Calu3 (cell line): ENCODE data around the gene GJE1. TPM values are rescaled to one million over a fixed set of nuclear protein-coding genes. Genes with fewer than 3 reads are reported as not detected.

Experiments used
- BruUV-seq: library from RNA; stranded (reverse); fragments of 400-500 nt; replicated peaks from 2 replicates; lab custom pipeline; 2021; lab: Mats Ljungman, UMichigan
- CTCF ChIA-PET: fragments of 300-600 bp; sonication (Branson Sonifier 250); formaldehyde crosslinking; loops from one replicate; lab custom pipeline; 2022; ENCODE audit warnings: antibody characterized with exemption; lab: Charles Lee
- DNase-seq: peaks from one replicate; pipeline ENCODE4 v3.0.0; 2022
- H3K27ac Mint-ChIP-seq: one replicate; pipeline ENCODE4 v1.8.0; 2022; ENCODE audit warnings: mixed read lengths; ENCODE audit not compliant: unreplicated experiment
- H3K27me3 Mint-ChIP-seq: one replicate; pipeline ENCODE4 v1.8.0; 2022; ENCODE audit warnings: mixed read lengths; ENCODE audit not compliant: unreplicated experiment
- H3K36me3 Mint-ChIP-seq: one replicate; pipeline ENCODE4 v1.8.0; 2022; ENCODE audit warnings: mild to moderate bottlenecking, moderate library complexity, mixed read lengths; ENCODE audit not compliant: insufficient read depth, unreplicated experiment
- H3K4me1 Mint-ChIP-seq: one replicate; pipeline ENCODE4 v1.8.0; 2022; ENCODE audit warnings: mild to moderate bottlenecking, low read depth, mixed read lengths; ENCODE audit not compliant: unreplicated experiment
- H3K4me3 Mint-ChIP-seq: one replicate; pipeline ENCODE4 v1.8.0; 2022; ENCODE audit warnings: mild to moderate bottlenecking, low read depth, moderate library complexity, mixed read lengths; ENCODE audit not compliant: unreplicated experiment
- H3K9me3 Mint-ChIP-seq: one replicate; pipeline ENCODE4 v1.8.0; 2022; ENCODE audit warnings: low read depth, mixed read lengths; ENCODE audit not compliant: unreplicated experiment
- intact Hi-C: fragments of 100-400 bp; cut with micrococcal nuclease; formaldehyde crosslinking; loops from one replicate; pipeline ENCODE4 v1.10.0; 2022; ENCODE audit not compliant: unreplicated experiment
- total RNA-seq: library from RNA; stranded (reverse); gene quantifications from 2 replicates; pipeline ENCODE4 v1.2.3, GENCODE V29; 2022
- TF ChIP-seq, protein P1 (sequence below): fragments of 200-600 bp; IDR thresholded peaks from one replicate; pipeline ENCODE4 v1.8.0; 2022; ENCODE audit warnings: antibody characterized with exemption; ENCODE audit not compliant: unreplicated experiment

Gene GJE1
- total RNA-seq, 1 experiment from 2014 or later: not detected

DNA sequence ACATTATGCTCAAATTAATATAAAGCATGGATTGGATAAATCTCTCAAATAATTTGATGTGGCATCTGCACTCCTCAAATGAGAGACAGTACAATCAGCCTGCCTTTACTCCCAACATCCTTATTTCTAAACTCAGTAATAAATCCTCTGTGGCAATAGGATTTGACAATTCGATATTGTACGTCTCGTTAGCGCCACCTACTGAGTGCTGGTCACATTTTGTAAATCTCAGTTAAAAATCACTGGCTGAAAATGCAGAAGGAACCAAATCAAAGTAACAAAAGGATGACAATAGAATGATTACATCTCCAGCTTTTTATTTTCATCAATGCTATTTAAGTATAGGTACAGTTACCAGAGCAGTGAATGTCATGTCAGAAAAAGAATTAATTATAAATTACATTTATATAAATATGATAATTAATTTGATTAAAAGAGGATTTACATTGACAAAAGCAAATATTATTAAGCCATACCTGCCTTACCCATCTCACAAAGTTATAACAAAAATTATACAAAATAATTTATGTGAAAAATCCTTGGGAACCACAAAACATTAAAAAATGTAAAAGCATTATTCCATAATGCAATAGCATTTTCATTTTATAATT is 20.2 kb upstream of the GJE1 start:
- no TSS peak for BruUV-seq
- no peaks in the 10 kb centered on the region for H3K36me3 Mint-ChIP-seq
- intact Hi-C loops: loop anchor here (1.0 to 2.0 kb wide), 2 partner anchors 123 to 436 kb away; no protein-coding TSS in a partner anchor

DNA sequence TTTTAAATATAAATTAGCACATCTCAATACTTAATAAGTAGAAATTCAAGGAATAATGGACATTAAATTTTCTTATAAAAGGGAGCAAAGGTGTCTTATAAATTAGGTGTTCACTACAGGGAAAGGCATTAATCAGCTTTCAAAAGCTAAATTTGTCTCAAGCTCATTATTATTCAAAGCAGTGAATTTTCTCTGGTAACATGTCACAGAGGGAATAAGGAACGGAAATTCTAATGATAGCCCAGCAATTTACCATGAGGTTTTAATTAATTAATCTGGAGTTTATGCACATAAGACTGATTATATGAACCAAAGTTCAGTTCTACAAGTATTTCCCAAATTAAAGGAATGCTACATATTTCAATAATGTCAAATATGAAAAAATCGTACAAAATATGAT is 15.4 kb upstream of the GJE1 start:
- H3K4me1 Mint-ChIP-seq: no peaks in the 10 kb centered on the region
- H3K4me3 Mint-ChIP-seq: no peak overlapping the region
- no TSS peak for BruUV-seq
- no peaks in the 10 kb centered on the region for H3K36me3 Mint-ChIP-seq
- CTCF ChIA-PET: no interaction called here
- no peaks in the 10 kb centered on the region for H3K9me3 Mint-ChIP-seq
- intact Hi-C loops: no loop called here
- no peak overlapping the region for H3K27ac Mint-ChIP-seq
- no peak for DNase-seq
- TF ChIP-seq, protein P1, sequence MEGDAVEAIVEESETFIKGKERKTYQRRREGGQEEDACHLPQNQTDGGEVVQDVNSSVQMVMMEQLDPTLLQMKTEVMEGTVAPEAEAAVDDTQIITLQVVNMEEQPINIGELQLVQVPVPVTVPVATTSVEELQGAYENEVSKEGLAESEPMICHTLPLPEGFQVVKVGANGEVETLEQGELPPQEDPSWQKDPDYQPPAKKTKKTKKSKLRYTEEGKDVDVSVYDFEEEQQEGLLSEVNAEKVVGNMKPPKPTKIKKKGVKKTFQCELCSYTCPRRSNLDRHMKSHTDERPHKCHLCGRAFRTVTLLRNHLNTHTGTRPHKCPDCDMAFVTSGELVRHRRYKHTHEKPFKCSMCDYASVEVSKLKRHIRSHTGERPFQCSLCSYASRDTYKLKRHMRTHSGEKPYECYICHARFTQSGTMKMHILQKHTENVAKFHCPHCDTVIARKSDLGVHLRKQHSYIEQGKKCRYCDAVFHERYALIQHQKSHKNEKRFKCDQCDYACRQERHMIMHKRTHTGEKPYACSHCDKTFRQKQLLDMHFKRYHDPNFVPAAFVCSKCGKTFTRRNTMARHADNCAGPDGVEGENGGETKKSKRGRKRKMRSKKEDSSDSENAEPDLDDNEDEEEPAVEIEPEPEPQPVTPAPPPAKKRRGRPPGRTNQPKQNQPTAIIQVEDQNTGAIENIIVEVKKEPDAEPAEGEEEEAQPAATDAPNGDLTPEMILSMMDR: no peak
- no peaks in the 10 kb centered on the region for H3K27me3 Mint-ChIP-seq

More for the DNA sequence above, 20.2 kb upstream of the GJE1 start:
- CTCF ChIA-PET: no interaction called here
- peak; percentile 70 for DNase-seq
- Mint-ChIP-seq H3K4me1 (no peaks in the 10 kb centered on the region), H3K27me3 (no peaks in the 10 kb centered on the region), H3K4me3 (no peak overlapping the region), H3K27ac (no peak overlapping the region), H3K9me3 (no peaks in the 10 kb centered on the region)
- TF ChIP-seq, protein P1: peak; percentile 38

DNA sequence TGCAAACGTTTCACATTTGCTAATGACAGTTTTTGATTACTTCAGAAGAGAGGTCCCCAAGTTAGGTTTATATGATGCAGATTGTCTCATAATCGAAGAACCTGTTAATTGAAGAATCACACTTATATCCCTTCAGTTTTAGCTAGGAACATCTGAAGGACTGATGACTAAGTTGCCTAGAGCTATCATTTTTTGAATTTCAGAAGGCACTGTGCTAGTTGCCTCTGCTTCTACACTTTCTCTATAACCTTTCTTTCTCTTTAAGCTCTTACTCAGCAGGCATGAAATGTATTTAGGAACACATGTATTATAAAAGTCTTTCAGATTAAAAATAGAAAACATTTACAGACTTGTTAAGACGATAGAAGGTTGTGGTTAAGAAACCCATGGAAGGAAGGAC is 14.4 kb upstream of the GJE1 start:
- intact Hi-C loops: no loop called here
- CTCF ChIA-PET: no interaction called here
- H3K4me1 Mint-ChIP-seq: no peaks in the 10 kb centered on the region
- H3K4me3 Mint-ChIP-seq: no peak overlapping the region
- DNase-seq: no peak
- TF ChIP-seq, protein P1: no peak
- no peak overlapping the region for H3K27ac Mint-ChIP-seq
- no peaks in the 10 kb centered on the region for H3K36me3 Mint-ChIP-seq
- no peaks in the 10 kb centered on the region for H3K27me3 Mint-ChIP-seq
- BruUV-seq: no TSS peak
- no peaks in the 10 kb centered on the region for H3K9me3 Mint-ChIP-seq

DNA sequence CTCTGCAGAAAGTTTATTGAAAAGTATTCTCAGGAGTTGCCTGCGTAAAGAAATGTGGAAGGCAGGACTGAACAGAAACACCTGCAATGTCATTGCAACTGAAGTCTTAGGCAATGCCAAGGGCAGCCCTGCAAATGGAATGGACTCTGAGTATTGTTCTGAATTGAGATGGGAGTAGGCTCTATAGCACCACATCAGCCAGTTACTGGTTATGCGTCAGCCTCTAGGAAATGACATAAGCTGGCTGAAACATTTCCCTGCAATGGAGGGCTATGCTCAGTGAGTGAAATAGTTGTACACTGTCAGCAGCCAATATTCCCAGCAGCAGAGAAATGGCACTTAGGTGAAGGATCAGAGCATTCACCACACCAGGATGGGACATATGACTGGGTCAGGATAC is 13.8 kb upstream of the GJE1 start:
- TF ChIP-seq, protein P1: no peak
- Mint-ChIP-seq H3K27me3 (no peaks in the 10 kb centered on the region), H3K4me3 (no peak overlapping the region), H3K4me1 (no peaks in the 10 kb centered on the region), H3K36me3 (no peaks in the 10 kb centered on the region), H3K27ac (no peak overlapping the region), H3K9me3 (no peaks in the 10 kb centered on the region)
- no TSS peak for BruUV-seq
- CTCF ChIA-PET: no interaction called here
- DNase-seq: no peak
- intact Hi-C loops: no loop called here
